Measurements from ENCODE around the gene ABCD3.

Gene ABCD3

DNA sequence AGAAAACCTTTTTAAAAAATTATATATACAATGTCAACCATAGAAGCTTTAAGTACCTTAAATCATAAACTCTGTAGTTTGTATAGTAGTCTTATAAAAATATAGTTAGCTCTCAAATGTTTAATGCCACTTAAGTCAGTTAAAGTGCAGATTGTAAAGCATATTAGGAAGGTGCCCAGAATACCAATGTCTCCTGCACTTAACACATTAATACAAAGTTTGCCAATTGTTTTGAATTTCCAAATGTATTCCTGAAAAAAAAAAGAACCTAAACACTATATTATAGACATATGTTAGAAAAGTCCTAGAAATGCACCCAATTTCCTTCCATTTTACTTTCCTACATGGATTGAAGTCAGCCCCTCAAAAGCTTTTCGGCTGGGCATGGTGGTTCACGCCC lies 111.2 kb downstream of the ABCD3 start:
- no peak for DNase-seq

DNA sequence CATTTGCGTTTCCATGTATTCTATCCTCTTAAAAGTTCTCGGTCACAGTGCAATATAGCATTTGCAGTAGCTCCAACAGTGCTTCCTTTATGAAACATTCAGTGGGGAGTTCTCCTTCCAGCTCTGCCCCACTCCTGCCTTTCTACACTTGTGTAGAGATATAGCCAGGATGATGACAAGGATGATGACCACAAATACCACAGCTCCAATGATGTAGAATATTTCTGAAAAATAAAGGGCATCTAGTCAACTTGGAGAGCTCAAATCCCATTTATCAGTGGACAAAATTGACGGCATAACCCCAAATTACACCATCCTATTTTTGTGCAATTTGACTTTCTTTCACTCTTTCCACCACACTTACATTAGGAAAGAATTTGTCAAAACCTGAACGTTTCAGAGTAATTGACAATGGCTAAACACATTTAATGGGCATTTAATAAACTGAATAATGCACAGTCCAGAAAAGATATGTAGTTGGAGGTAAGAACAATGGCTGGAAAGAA lies 112.2 kb downstream of the ABCD3 start:
- no peak for DNase-seq

- no peak for DNase-seq
Observed at GRCh38 chr1:94531664-94532063, 113.5 kb downstream of the ABCD3 start.

- no peak for DNase-seq
Observed at GRCh38 chr1:94532077-94532476, 113.9 kb downstream of the ABCD3 start.

DNA sequence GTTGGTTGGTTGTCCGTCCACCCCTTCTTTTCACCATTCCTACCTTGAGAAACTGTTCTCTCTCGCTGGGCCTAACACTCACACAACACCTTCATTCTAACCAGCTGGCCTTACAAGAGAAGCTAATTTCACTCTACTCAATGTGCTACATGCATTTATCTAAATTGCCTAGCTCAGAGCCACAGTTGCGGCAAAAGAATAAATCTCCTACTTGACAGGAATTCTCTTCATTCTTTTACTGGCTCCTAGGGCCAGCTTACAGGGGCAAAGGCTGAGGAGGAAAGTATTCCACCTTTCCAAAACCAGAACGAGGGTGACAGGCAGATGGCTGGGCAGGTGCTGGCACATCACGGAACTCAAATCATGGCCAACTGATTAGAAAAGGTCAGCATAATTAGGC lies 116.9 kb downstream of the ABCD3 start:
- DNase-seq, result no peak

- DNase-seq, result no peak
Observed at GRCh38 chr1:94535879-94536278, 117.7 kb downstream of the ABCD3 start.

DNA sequence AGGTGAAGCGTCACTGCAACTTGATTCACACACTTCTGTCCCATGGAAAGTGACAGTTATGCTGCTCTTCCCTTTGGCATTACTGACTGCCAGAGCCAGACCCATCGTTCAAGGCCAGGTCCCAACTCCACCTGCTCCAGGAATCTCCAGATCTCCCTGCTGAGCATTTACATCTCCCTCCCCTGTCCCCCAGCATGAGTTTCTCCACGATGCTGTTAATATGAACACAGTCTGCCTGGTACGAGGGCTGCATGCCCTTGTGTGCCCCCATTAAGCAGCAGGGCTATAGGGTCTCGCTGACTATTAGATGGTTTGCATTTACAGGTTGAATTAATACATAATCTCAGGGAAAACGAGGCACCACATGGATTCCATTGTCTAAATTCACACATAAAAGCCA lies 119.1 kb downstream of the ABCD3 start:
- no peak for DNase-seq

DNA sequence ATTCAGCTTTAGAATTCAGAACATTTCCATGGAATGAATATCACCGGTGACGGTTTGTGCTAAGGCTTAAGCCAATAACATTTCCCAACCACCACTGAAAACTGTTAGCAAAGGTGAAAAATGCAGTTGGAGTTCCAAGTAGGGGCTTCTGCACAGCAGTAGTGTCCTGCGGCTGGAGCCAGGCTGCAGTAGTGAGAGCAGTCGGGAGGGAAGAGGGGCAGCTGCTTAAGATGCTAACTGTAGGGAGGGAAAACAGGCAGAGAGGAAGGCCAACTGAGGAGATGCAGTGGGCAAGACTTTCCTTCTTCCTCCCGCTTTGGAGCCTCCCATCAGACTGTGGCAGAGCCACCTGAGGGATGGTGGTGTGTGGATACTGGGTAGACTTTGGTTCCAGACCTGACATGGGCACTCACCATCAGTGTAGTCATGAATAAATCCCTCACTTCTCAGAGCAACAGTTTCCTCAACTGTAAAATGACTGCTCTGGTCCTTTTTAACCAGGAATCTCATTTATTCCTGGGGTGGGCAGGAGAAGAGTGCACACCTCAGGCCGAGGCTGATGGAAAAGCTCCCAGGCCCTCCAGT lies 120.1 kb downstream of the ABCD3 start:
- DNase-seq, result no peak

GRCh38 chr1:94539496-94539895 lies 121.3 kb downstream of the ABCD3 start:
- no peak for DNase-seq

- no peak for DNase-seq
Observed at GRCh38 chr1:94540440-94541245, 122.5 kb downstream of the ABCD3 start.

DNA sequence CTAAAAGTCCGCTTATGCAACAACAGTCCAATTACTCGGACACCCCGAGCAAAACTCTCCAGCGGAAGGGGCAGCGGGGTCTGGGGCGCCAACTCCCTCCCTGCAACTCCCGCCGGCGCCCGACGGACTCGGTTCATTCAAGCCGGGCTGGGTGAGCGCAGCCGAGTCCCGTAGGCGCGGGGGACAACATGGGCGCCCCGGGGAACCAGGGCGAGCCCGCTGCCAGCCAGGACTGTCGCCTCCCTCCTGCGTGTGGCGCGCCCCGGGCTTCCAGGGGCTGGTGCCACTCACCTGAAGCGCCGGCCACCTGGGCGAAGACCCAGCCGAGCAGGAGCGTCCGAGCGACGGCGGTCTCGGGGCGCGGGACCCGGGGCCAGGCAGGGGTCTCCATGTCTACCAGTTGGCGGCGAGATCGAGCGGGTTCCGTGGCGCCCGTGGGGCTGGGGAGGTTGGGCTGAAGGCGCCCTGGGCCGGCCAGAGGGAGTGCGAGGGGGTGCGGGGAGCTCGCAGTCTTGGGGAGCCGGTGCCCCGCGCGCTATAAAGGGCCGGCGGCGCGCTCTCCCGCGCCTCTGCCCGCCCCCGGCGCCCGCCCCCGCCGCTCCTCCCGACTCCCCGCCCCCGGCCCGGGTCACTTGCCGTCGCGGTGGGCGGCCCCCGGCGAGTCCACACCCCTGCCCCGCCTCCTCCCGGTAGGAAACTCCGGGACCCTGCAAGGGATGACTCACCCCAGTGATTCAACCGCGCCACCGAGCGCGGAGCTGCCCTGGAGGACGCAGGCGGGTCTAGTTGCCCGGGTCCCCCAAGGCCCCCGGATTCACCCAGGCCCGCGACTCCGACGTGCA lies 123.3 kb downstream of the ABCD3 start, which contains the start of gene F3:
TSS of gene F3 (minus strand) at position 514 of the 842 bp plus-strand sequence. CDS start at position 391, 123 bp downstream.
- peak; percentile 62 for DNase-seq

DNA sequence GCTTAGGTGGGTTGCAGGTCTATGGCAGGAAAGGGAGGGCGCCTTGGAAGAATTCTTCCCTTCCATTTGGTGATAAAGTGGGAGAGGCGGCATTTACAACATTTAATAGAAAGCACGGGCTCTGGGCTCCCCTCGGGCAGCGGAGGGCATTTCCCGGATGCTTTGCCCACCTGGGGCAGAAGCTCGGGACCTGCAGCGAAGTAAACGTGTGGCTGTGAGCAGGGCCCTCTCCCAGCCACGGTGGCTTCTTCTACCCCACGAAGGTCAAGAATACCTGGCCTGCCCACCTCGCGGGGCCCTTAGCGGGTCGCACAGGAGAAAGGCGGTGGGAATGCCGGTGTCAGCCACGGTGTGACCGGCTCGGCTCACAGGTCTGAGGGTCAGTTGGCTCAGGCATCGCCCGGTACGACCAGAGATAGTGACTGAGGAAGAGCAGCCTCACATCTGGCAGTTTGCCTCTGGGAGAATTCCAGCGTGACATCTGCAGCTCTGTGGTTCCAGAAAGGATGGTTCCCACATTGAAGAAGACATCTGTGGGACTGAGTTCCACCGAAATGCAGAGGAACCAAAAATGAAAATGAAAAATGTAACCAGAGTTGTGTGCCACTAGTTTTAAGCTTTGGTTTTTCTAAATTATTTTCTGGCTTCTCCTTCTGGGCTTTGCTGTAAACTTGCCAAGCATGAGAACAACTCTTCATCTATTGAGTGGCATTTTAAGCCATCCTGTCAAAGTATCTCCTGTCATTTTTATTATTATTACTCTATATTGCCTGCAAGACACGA lies 124.1 kb downstream of the ABCD3 start:
- DNase-seq, result no peak

- no peak for DNase-seq
Observed at GRCh38 chr1:94543001-94543400, 124.8 kb downstream of the ABCD3 start.

DNA sequence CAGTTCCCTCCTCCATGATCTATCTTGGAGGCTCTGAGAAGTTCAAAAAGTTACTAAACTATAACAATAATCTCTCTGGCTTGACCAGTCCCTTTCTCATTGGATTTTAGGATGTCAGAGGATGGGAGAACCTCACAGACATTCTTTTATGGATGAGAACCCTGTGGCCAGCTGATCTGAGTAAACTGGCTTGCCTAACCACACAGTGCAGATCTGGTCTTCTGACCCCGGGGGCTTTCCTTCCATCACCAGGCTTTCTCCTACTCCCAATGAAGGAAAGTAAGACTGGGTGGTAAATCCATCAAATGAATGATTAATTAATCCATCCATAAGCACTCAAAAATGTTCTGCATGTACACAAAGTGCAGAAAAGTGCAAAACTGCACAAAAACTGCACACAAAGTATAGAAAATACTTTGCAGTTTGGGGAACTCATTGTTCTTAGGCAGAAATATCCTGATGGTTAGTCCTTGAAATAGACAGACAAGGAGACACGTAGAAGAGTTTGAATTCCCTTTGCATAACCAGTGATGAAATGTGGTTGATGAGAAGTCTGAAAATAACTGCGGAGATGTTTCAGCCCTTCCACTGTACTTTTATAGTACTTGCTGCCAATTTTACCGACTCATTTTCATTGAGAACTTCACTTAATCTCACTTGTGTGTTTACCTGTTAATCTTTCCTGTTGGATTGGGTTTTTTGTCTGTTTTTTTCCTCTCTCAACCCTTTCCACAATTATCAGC lies 125.9 kb downstream of the ABCD3 start:
- DNase-seq, result no peak

DNA sequence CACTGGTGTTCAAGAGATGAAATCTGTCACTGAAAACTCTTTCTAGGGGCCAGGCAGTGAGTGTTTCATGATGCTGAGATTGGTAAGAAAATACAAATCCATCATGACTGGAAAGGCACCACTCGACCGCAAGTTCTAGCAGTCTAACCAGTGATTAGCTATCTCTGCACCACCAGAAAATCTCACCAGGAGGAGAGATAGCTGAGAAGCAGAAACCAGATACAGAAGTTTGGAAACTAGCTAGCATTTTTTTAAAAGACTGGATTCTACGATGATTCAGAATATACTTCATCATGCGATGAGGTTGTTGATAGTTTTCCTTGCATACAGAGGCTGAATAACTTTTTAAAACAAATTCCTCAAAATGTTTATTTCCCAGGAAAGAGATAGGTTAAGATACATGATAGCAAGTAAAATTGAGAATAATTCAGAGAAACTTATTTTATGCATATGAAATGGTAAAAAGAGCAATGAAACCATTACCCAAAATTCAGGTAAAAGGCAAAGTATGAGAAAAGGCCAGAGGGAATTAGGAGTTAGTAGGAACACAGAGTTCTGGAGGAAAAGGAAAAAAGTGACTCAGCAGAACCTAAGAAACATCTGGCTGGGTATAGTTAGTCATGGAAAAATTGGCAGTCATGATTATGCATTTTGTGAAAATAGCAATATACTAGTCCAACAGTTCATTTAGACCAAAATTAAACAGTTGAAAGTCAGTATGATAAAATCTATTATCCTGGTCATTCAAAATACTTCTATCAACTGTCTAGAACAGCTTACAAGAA lies 126.7 kb downstream of the ABCD3 start:
- DNase-seq, result no peak

DNA sequence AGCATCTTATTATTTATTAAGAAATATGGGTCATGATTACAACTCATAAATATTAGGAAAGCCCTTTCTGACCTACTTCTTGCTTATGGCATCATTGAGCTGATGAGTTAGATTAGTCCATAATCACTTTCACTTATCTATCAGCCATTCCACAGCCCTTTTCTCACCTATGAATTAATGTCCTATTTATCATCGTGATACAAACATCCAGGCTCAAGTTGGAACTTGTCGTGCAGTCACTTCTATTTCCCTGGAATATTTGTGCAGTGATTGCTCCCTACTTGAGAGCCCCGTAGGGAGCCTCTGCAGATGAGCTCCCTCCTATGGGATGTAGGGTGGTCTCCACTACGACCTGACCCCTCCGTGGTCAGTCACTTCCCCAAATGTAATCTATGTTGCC lies 131.5 kb downstream of the ABCD3 start:
- DNase-seq, result no peak

DNA sequence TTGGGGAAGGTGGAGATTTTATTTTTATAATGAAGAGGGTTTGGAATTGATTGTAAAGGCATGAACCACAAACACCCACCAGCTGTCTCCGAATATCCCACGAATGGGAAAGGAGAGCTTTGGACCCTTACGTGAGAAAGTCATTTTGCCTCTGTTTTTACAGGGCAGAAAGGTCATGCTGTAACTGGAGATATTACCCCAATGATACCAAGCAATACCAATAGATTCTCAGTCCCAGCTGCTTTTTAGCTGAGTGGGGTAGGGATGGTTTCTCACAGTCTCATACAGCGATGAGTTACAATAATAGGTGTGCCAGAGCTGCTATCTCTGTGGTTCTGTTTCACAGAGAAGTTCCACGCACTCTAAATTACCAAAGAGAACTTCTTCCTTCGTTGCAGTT lies 132.2 kb downstream of the ABCD3 start:
- DNase-seq, result no peak

- no peak for DNase-seq
Observed at GRCh38 chr1:94550800-94551241, 132.6 kb downstream of the ABCD3 start.

- no peak for DNase-seq
Observed at GRCh38 chr1:94551449-94551848, 133.3 kb downstream of the ABCD3 start.

GRCh38 chr1:94552071-94552586 lies 133.9 kb downstream of the ABCD3 start:
- DNase-seq, result no peak

GRCh38 chr1:94553323-94553730 lies 135.1 kb downstream of the ABCD3 start:
- no peak for DNase-seq

Measured in stimulated activated naive CD4-positive, alpha-beta T cell treated with Interleukin-2 at 50 U/mL for 16 hours (primary cell).